CD1c-positive myeloid dendritic cell (primary cell): ENCODE measurements around the gene PDE10A.

Source experiments
- DNase-seq: peaks from one replicate; pipeline ENCODE4 v3.0.0-alpha.2; 2016; ENCODE audit errors: extremely low spot score

Gene PDE10A

DNA sequence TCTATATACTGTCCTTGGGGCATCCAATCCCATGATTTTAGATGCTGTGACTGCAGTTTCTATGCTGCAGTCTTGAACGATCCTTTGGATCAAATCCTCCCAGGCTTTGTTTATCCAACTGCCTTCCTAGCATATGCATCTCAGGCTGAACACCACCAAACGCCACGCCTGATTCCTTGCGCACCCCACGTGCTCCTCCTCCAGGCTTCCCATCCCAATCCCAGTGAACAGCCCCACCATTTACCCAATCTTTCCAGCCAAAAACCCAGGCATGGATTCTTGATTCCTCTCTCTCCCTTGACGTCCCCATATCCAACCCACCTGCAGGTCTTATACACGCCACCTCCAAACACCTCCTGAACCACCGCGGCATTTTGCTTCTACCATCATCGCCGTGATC lies 7.8 kb downstream of the PDE10A start:
- no peak for DNase-seq

DNA sequence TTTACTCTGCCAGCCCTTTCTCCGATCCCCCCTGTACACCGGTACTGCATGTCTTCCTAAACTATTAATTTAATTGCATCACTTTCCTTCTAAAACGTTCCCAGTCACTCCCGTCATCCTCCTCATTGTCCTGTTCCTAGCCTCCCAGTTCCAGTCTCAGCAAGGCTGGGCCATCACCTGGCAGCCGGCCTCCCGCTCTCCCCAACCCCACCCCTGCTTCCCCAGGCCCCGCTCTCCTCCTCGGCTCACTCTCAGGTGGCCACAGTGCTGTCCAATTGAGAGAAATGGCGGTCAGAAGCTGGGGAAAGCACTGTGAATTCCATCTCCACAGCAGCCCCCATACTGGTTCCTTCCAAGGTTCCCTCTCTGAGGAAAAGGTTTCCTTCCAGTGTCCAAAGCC lies 8.9 kb downstream of the PDE10A start:
- DNase-seq = no peak

DNA sequence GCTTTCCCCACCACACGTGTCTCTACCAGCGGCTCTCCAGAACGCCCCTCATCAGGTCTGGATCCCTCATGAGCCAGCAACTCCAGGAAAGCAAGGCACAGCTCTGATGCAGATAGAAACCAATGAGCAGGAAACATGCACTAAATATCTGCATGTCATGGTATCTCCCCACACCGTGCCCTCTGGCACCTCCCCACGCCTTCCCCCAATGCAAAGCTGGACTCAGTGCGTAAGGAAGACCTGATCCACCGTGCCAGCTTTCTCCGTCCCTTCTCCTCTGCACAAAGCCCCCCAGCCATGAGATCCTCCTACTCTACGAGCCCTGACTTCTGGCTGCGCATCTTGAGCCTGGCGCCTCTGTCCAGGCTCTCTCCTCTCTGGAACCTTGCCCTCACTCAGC lies 9.4 kb downstream of the PDE10A start:
- no peak for DNase-seq

DNA sequence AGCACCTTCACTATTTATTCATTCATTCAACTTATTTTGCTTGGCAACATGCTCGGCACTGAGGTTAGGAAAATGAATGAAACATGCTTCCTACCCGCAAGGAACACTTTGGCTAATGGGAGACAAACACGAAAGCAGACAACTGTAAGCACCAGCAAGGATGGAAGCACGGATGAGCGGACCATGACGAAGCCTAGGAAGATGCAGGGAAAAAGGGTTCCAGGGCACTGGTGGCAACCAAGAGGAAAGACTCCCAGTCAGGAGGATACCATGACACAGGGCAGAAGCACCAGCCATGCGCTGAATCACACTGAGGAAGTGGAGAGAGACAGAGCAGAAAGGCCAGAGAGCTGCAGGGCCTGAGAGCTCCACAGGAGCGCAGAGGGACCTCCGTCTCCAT lies 9.8 kb downstream of the PDE10A start:
- no peak for DNase-seq

DNA sequence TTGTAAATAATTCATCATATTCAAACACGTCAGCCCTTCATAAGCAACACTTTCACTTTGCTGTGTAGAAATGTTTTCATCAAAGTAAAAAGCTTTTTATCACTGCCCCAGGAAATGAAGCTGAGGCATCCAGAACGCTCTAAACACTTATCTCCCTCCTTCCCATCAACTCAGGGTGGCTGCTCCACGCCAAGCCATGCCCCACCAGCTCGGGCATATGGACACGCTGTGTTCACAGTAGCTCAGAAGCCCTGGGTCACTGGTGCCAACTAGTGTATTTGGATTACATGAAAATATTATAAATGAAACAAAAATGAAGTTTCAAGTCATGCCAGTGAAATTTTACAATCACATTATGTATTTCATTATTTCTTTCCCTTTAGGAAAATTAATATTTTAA lies 10.3 kb downstream of the PDE10A start:
- no peak for DNase-seq

DNA sequence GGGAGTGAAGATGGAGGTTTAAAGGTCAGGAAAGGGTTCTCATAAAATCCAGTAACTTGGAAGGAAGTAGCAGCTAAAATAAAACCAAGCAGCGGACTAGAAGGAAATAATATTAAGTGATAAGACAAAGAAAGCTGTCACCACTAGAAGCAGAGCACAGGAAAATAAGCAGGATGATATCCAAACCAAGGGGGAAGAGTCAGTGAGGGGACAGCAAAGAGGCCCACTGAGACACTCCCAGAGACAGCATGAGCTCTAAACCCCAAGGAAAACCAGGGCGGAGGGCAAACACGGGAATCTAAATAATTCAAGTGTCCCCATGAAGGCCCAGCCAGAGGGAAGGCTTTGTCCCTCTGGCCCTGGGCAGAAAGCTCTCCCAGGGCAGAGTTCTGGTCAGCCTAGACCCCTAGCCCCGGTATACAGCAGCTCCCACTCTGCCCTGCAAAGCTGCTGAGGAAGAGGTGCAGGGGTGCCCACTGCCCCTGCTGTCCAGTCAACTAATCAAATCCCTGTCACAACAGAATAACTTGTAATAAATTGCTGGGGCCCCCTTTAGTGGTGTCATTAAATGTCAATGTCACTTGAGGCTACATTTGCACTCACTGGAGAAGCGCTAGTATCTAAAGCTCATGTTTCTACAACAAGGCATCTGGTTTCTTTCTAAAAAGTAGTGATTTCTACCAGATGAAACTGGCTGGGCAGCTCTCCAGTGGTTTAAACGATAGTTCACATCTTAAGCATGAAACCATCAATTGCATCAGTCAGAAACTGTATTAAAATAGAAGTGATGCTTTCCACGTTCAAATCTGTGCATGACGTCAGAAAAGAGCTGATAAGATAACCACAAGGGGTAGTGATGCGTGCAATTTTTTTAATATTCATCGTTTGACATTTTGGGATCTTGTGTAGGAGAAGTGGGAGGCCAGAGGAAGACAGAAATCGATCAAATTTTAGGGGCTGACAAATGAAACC lies 13.6 kb downstream of the PDE10A start:
- no peak for DNase-seq

DNA sequence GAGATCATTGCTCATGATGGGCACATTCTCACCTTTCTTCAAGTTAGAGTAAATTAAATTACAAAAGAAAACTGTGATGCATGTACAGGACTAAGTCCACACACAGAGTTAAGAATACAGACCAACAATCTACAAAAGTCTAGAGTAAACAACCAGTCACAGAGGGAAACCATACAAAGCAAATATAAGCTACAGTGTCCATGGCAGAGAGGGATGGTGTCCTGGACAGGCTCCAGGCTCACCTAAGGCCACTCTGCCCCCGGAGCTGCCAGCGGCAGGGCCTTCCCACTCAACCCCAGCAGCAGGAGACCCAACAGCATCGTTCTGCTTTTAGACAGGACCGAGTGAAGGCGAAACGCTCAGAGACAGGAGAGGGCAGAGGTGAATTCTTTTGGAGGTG lies 16.0 kb downstream of the PDE10A start:
- DNase-seq = no peak

DNA sequence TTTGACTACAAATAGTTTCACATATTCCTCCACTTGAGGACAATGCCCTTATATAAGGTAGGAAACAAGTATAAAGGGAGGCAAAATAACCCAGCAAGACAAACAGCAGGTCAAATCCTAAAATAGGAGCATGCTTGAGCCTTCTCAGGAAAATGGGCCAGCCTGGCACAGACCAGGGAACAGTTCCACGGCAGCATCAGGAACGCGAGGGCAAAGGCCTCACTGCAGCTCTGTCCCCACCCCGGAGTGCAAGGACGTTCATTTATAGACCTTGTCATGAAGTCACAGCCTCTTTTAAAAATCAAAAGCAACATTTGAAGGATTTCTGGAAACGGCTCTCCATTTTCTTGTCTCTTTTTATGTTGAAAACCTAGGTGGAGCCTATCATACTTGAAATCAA lies 17.1 kb downstream of the PDE10A start:
- no peak for DNase-seq

DNA sequence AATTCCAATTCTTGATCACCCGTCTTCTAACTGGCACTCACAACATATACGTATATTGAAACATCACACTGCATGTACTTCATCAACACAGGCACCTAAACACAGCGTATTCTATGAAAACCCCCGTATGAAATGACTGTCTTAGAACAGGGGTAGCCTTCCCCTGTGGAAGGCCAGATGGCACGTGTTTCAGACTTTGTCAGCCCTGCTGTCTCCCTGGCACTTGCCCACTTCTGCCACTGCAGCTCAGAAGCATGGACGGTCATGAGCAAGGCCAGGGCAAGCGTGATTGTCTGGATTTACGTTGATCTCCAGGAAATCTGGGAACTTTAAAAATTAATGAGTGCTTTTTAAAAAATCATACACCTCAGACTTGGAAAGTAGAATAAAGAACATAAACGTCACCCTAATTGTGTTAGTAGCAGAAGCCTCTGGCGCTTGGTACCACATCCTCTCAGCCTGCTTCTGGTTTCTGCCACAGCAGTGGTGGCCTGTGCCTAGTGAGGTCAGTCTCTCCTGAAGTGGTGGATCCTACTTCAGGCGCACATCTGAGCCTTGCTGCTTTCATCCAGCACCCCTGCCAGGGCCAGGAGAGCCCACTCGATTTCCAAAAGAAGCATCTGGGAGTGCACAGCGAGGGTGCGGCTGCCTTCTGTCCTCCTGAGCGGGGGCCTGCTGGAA lies 18.3 kb downstream of the PDE10A start:
- no peak for DNase-seq

DNA sequence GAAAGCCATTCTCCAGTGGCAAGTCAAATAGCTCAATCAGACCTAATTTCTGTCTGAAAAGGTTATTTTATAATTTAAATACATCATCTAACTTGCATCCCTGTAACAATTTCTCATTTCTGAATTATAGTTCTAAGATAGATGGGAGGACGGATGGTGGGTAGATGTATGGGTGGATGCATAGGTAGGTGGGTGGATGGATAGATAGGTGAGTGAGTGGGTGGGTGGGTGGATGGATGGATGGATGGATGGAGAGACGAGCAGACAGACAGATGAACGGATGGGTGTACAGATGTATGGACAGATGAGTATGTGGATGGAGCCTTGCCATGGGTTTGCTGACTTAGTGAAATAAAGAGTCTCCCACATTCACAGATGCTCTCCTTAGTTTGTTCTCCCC lies 20.0 kb downstream of the PDE10A start:
- DNase-seq = no peak

DNA sequence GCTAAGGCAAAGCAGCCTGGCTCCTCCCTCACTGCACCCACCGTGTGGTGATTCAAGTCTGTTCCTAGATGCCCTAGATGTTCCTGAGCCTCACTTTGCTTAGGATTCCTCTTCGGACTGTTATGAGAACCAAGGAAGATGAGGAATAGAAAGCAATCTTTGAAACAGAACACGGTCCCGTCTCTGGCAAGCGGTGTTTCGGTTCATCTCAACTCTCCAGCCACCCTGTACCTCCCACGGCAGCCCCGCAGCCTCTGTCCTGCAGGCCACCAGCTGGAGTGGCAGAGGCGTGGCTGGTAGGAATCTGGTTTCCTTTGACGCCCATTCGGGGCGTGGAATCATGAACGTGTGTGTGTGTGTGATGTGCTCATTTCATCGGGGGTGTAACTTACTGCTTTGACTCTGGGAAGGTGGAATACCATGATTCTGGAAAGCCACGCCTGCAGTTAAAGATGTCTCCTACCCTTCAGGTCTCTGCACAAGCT lies 21.3 kb downstream of the PDE10A start:
- no peak for DNase-seq

DNA sequence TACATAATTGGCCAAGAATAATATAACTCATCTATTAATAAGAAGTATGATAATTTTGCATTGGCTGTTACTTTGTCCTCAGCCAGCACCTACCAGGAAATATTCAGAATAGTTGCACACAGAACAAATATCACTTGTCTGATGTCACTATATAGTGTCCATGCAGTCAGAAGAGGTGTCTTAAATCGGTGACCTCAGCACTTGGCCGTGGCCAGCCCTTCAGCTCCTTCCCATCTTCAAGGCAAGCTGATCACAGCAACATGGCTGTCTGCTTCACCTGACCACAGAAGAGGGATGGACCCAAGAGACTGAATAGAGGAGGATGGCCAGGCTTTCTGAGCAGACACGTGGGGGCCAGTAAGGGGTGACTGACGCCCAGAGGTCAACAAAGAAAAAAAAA lies 22.2 kb downstream of the PDE10A start:
- no peak for DNase-seq

DNA sequence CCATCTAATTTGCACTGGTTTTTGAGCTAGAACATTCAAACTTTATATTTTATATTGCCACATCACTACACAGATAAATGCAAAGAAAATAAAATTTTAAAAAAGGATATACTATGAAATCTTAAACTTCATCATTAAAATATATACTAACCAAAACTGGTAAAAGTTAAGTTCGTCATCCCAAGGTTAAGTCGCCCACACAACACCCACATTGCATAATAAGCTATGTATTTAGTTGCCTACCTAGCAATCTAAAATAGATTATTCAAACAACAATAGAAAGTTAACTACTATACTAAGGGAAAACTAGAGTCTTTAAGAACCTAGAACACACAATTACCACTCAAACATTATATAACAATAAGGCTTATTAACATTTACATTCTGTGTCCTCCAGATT lies 24.5 kb downstream of the PDE10A start:
- no peak for DNase-seq

DNA sequence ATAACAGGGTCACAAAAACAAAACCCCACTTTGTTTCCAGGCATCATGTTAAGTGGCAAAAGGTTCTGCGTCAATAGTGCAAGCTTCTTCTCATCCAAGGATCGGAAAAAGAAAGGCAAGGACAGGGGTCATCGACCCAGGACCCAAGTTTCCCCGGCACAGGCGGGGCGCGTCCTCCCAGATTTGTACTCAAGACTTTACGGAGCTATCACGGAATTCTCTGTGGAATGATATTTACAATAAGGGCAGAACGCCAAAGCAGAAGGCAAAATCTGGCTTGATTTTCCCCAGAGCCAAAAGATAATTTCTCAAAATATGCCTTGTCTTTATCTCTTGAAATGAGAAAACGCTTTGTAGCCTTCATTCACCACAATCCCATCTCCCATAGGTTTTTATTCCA lies 25.5 kb downstream of the PDE10A start:
- no peak for DNase-seq

DNA sequence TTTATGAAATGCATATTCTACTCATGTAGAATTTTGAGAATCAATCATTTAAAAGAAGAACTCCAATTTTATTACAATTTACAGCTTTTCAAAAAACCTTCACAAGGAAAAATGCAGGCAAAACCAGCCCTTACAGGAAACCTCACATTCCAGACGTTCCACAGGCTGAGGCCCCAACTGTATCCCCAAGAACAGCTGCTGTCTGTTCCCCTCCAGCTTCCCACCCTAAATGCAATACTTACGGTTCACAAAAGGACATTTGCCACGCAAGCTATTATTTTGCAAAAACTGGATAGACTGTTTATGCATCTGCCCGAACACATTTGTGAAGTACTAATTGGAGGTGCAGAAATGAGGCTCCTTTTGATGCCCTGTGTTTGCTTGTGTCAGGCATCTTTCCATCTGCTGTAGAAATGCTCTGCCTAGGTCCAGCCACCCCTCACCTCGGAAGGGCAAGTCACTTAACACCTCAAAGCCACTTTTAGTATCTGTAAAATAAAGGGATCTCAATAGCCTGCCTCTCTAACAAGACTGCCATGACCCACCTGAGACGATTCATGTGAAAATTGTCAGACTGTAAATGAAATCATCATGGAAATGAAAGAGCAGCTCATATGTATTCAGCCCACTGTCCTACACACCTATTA lies 26.5 kb downstream of the PDE10A start:
- no peak for DNase-seq

DNA sequence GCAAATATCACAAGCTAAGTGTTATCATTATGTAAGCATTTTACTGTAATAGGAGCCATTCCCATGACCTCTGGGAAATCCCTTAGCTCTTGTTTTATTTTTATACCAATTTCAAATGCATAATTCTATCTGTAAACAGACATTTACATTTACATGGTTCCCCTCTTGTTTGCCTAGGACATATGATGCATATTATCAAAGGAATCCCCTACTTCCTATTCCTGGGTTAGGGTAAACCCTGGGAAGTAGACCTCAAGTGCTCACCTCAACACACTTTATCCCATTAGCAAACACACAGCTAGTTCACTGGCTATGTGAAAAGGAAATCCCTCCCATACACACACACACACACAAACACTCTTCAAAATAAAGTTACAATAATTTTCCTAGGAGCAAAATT lies 27.1 kb downstream of the PDE10A start:
- no peak for DNase-seq

DNA sequence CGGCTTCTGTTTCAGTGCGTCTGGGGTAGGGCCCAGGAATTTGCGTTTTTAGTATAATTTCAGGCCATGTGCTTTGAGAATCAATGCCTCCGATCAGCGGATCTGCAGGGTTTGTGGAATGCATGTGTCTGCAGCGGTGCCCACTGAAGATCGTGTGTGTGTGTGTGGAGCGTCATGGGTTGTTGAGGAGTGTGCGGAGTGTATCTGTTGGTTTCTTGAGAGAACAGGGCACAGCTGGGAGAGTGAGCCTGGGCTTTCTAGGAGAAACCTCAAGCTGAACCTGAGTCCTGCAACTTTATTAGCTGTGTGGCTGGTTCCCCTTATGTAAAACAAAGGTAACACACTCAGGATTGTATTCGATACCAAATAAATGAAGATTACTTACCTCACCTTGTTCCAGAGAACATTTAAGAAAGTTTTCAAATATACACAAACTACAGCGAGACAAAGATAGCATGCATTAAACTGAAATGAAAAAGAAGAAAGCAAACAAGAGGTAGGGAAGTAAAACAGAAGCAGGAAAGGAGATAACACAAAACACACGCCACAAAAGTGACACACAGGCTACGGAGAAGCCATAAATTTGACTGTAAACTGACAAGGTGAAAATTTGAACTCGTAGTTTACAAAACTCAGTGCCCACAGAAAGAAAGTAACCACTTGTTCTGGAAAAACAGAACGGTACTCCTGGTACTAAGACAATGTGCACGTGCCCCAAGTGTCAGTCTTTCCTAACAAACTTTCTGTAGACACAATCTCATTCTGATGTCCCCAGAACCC lies 28.8 kb downstream of the PDE10A start:
- DNase-seq = no peak

DNA sequence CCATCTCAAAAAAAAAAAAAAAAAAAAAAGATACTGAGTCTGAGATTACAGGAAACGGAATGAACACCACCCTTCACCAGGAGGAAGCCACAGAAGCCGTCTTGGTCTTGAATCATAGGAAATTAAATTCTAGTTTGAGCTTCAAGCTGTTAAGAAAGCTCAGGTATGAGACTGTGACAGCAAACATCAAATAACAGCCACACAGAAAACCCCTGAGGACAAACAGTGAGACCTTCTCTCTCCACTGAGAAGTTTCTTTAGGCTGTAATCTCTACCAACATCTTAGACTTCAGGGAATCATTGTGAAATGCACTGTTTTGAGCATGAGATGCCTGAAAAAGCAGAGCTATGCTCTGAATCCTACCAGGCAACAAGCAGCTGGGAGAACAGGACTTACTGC lies 30.8 kb downstream of the PDE10A start:
- no peak for DNase-seq

DNA sequence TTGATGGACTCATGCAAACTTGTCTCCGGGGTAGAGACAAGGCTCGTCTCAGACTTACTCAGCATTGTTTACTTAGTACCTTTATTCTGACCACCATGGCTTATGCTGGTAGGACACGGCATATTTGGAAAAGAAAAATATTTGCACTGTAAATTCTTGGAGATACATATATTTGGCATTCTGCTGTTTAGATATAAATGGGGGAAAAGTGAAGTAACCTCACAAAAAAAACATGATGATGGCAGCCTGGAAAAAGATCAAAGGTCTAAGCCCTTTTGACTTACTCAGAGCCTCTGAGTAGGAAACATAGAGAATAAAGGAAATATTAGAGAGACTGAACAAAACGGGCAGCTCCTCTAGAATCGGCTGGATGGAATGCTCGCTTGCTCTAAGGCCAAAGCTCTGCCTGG lies 32.5 kb downstream of the PDE10A start:
- DNase-seq = no peak

DNA sequence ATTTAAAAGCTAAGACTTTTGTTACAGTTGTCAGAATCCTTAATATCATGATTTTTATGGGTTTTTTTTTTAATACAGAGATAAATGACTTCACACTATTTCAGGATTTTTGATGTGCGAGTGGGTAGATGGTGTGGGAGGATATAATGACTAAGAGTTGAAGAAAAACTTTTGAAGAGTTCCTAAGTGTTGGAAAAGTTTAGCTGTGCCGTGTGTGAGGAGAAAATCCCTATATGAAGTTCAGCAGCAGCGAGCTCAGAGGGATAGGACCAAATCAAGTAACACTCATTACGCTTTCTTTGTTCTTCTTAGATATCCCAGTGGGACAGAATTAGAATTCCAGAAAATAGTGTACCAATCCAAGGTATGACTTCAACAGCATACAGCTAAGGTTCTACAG lies 34.1 kb downstream of the PDE10A start:
- DNase-seq = no peak

DNA sequence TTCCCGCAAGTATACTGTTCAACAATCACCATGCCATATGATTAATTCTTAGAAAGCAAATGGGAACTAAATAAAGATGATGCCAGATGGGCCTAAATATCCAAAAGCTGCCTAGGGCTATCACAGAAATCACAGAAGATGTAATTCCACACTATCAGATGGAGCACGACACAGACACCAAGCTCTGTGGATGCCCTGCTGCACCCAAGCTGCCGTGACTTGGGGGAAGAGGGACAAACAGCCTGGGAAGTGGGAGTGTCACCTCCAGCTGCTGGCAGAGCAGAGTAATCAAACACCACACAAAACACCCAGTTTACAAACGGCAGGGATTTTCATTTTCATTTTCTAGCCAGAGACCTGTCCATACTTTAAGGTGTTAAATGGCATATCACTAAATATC lies 35.7 kb downstream of the PDE10A start:
- no peak for DNase-seq

DNA sequence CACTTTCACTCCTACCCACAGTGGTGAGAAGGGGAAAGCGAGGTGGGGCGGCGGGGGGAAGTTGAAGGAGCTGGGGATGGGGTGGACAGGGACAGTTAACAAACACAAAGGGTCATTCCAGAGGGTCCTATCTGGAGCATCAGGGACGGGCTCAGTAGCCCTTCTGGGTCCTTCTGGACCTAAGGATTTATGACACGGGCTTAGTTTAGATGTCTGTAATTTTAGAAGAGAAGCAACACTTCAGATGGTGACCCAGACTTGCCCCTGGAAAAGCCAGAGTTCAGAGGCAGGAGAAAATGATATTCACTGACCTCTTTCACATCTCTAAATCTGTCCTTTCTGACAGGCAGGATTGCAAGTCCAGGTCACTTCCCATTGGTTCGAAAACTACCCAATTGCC lies 36.3 kb downstream of the PDE10A start:
- DNase-seq = no peak
